ENCODE measurements around the gene ACOT8.
"Not testable (repeated sequence)": the region's sequence is repeated elsewhere in the genome, so short reads cannot be mapped to it uniquely, and the experiment has no call there.

Gene ACOT8

DNA sequence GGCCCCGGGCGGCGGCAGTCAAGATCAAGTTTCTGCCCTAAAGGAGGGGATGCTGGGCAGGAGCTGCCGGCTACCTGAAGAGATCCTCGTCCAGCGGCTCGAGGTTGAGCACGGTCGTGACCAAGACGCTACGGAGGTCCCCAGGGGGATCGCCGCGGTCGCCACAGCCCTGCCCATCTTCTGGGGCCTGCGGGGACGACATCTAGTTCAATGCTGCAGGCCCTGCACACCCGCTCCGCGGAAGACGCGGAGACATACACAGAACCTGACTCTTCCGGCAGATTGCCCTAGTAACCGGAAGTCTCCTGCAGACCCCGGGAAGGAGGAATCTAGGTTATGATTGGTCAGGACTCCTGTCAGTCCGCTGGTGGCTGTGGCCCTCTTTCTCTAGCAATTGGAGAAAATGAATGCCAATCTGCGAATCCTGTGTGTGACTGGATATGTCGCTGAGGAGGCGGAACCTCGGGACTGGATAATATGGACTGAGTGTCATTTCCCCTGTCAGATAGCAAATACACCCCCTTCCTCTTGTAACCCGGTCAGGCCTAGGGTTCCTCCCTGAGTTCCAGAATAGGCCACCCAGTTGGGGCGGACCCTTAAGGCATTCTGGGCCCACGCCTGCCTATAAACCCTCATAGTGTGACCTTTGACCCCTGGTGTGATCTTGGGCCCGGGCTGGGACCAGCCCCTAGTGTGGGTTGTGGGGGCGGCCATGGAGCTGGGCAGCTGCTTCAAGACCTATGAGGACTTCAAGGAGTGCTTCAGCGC, at the start of gene ACOT8, which contains the start of gene ZSWIM3:
Gene ACOT8, minus strand, starts transcription at position 279 of the 768 bp plus-strand sequence. Its CDS starts 77 bp downstream, at position 202.
Gene ZSWIM3, plus strand, starts transcription at position 501 of the 768 bp plus-strand sequence. Its CDS starts 212 bp downstream, at position 713.
- DNase-seq (ENCODE audit: low spot score): peak; percentile 93

- no peak for DNase-seq (ENCODE audit: low spot score)
These were observed 48.4 kb upstream of the ACOT8 start for GRCh38 chr20:45905505-45906079.

DNA sequence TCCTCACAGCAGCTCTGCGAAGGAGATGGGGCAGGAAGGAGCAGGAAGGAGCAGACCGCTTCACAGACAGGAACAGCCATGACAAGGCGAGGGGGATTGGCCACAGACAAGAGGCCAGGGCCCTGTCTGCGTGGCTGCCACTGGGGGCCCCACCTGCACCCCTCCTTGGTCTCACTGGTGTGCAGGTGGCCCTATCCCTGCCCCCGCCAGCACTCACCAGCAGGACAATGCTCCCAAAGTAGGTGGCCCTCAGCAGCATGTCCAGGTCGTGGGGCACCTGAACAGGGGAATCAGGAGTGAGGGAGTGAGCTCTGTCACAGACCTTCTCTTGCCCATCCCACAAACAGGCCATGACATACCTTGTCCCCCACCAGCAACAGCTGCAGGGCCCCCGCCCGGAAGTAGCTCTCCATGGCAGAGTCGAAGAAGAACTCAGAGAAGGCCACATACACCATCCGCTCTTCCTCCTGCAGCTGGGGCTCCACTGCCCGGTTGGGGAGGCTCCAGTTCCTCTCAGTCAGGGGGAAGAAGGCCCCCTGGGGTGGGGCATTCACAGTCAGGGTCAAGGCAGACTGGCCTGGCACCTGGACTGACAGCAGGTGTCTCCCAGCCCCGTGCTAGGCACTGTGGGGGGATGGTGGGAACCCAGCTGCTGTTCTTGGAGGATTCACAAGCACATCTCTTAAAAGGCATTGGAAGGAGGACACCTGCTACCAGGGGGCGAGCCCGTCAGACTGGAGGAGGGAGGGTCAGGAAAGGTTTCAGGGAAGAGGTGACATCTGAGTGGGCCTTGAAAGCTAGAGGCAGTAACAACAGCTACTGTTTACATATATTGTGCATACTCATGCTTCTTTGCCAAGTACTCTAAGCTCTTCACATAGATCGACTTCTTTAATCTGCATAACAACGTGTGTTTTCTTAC, 47.7 kb upstream of the ACOT8 start:
- no peak for DNase-seq (ENCODE audit: low spot score)

- DNase-seq (ENCODE audit: low spot score): no peak
These were observed 45.1 kb upstream of the ACOT8 start for GRCh38 chr20:45902199-45902701.

DNA sequence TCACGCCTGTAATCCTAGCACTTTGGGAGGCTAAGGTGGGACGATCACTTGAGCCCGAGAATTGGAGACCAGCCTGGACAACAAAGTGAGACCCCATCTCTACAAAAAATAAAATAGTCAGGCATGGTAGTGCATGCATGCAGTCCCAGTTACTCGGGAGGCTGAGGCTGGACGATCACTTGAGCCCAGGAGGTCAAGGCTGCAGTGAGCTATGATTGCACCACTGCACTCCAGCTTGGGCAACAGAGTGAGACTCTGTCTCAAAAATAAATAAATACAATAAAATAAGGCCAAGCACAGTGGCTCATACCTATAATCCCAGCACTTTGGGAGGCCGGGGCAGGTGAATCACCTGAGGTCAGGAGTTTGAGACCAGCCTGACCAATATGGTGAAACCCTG, 44.1 kb upstream of the ACOT8 start:
- not testable (repeated sequence) for DNase-seq (ENCODE audit: low spot score)

- DNase-seq (ENCODE audit: low spot score): no peak
These were observed 42.0 kb upstream of the ACOT8 start for GRCh38 chr20:45899046-45899835.

GRCh38 chr20:45898285-45898684, 41.1 kb upstream of the ACOT8 start:
- DNase-seq (ENCODE audit: low spot score): no peak

DNA sequence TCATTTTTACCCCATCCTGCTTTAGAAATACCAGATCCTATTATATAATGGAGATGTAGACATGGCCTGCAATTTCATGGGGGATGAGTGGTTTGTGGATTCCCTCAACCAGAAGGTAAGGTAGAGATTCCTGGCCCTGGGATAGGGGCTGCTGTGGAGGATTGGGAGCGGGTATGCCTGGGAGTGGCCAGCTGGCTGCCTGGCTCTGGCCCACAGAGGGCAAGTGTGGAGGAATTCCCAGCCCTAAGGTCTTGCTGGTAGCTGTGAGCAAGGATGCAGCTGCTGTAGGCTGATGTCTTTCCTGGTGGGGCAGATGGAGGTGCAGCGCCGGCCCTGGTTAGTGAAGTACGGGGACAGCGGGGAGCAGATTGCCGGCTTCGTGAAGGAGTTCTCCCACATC, 40.5 kb upstream of the ACOT8 start:
- DNase-seq (ENCODE audit: low spot score): no peak

- no peak for DNase-seq (ENCODE audit: low spot score)
These were observed 40.1 kb upstream of the ACOT8 start for GRCh38 chr20:45897289-45897688.

GRCh38 chr20:45896641-45897161, 39.5 kb upstream of the ACOT8 start:
- no peak for DNase-seq (ENCODE audit: low spot score)

GRCh38 chr20:45894797-45895196, 37.6 kb upstream of the ACOT8 start:
- no peak for DNase-seq (ENCODE audit: low spot score)

DNA sequence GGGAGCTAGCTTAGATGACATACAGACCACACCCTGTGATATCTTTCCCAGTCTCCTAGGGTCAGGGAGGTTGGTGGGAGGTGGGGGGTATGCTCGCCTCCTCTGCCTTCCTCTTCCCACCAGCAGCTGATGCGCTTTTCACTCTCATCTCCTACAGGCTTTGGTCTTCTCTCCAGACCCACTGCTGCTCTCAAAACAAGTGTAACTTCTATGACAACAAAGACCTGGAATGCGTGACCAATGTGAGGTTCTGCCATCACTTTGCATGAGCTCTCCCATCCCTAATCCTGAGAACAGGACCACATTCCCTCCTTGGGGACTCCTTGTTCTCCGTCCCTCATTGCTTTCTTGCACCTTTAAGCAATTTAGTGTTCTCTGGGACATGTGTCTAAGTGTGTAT, 36.6 kb upstream of the ACOT8 start:
- DNase-seq (ENCODE audit: low spot score): no peak

DNA sequence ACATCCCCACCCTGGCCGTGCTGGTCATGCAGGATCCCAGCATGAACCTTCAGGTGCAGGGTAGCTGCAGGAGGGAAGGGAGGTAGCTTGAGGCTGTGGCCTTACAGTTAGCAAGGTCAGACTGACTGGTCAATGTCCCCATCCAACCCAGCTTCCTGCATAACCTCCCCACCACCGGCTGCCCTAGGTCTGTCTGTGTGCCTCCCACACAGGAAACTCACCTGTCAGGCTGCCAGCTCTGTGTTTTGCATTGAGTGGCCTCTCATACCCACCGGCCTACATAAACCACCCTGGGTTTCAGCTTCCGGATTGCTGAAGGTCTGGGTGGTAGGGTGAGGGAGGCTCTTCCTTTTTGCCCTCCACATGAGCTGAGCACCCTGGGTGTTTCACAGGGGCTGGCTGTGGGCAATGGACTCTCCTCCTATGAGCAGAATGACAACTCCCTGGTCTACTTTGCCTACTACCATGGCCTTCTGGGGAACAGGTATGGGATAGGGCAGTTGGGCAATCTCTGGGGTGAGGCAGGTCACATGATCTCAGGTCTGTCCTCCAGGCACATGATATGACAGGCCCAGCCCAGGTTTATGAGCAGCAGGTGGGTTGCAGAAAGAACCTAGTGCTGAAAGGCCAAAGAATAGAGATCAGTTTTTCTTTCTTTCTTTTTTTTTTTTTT, 35.8 kb upstream of the ACOT8 start:
- no peak for DNase-seq (ENCODE audit: low spot score)

- DNase-seq (ENCODE audit: low spot score): no peak
These were observed 35.0 kb upstream of the ACOT8 start for GRCh38 chr20:45892049-45892825.

DNA sequence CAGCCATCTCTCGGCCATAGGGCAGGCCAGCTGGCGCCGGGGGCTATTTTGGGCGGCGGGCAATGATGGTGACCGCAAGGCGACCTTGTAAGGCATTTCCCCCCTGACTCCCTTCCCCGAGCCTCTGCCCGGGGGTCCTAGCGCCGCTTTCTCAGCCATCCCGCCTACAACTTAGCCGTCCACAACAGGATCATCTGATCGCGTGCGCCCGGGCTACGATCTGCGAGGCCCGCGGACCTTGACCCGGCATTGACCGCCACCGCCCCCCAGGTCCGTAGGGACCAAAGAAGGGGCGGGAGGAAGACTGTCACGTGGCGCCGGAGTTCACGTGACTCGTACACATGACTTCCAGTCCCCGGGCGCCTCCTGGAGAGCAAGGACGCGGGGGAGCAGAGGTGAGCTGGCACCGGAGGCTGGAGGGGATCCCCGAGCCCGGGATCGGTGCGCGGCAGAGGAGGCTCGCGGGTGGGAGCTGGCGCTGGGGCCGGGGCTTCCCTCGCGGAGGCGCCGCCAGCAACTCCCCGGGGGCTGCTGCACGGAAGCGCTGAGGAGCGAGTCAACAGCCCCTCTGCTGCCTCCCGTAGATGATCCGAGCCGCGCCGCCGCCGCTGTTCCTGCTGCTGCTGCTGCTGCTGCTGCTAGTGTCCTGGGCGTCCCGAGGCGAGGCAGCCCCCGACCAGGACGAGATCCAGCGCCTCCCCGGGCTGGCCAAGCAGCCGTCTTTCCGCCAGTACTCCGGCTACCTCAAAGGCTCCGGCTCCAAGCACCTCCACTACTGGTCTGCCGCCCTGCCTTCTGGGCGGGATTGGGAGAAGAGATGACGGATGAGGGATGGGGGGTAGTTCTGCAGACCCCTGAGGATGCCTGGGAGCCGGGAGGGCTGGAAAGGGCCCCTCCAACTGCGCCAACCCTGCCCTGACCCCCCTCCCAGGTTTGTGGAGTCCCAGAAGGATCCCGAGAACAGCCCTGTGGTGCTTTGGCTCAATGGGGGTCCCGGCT, 34.1 kb upstream of the ACOT8 start, which contains the start of the genes CTSA and NEURL2:
Gene CTSA, plus strand, starts transcription at position 351 of the 999 bp plus-strand sequence. Its CDS starts 234 bp downstream, at position 585.
Gene NEURL2, minus strand, starts transcription at position 224 of the 999 bp plus-strand sequence. Its CDS starts 217 bp downstream, at position 7.
- DNase-seq (ENCODE audit: low spot score): peak; percentile 95

GRCh38 chr20:45890077-45890984, 33.1 kb upstream of the ACOT8 start:
- DNase-seq (ENCODE audit: low spot score): peak; percentile 88

DNA sequence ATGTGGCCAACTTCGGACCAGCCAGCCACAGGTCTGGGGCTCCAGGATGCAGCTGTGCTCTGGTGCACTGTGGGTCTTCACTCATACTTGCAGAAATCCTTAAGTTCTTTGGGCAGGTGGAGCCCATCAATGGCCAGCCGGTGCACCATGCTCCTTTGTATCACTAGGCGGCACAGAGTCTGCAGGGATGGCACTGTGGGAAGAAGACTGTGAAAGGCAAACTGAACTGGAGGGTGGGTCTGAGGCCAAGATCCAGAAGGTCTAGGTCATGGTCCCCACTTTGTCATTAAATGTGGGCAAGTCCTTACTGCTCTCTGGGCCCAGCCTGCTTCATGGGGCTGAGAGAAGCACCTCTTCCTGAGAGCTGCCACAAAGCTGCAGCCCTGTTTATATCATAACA, 31.5 kb upstream of the ACOT8 start:
- DNase-seq (ENCODE audit: low spot score): no peak

Data from left forelimb (tissue), 1 donor.